Peyer's patch (tissue), 4 donors: Measurements from ENCODE around the gene SMPD1. TPM values are rescaled to one million over a fixed set of nuclear protein-coding genes. Genes with fewer than 3 reads are reported as not detected.
A peak's percentile ranks its signal among the peaks of the same experiment; 100 is the strongest.

Source experiments
- DNase-seq, 3 donors: peaks; one replicate each; pipeline ENCODE4 v3.0.0-alpha.2; 2017 to 2019
- H3K27ac ChIP-seq, 4 donors: fragments of 200-600 bp; sonication (generic); one replicate each; pipeline ENCODE4 v1.5.1; 2016 to 2019
- H3K27me3 ChIP-seq, 2 donors: fragments of 200-600 bp; sonication (generic); one replicate each; pipeline ENCODE4 v1.5.1; 2019
- H3K36me3 ChIP-seq, 3 donors: fragments of 200-600 bp; sonication (generic); one replicate each; pipeline ENCODE4 v1.5.1; 2016 to 2019
- H3K4me1 ChIP-seq, 4 donors: fragments of 200-600 bp; sonication (generic); one replicate each; pipeline ENCODE4 v1.5.1; 2016 to 2019
- H3K4me3 ChIP-seq, 4 donors: fragments of 200-600 bp; sonication (generic); 1 replicate in 3 of 4; 2 replicates in 1 of 4; pipeline ENCODE4 v1.5.1; 2016 to 2019; ENCODE audit warnings: mild to moderate bottlenecking in 1 of 4
- H3K9me3 ChIP-seq, 4 donors: fragments of 200-600 bp; sonication (generic); one replicate each; pipeline ENCODE4 v1.5.1; 2016 to 2019; ENCODE audit warnings: mild to moderate bottlenecking in 1 of 4
- POLR2A ChIP-seq, 2 donors: fragments of 450-650 bp; IDR thresholded peaks; one replicate each; pipeline ENCODE4 v1.5.1; 2017; ENCODE audit warnings: antibody characterized with exemption in 2 of 2, mild to moderate bottlenecking in 2 of 2, moderate library complexity in 2 of 2
- total RNA-seq, 4 donors: library from RNA; depleted of rRNA; stranded (reverse); fragments of >200 nt; gene quantifications; one replicate each; pipeline ENCODE4 v1.1.0, GENCODE V29; 2016
- TF ChIP-seq, protein P1 (sequence below), 6 experiments: fragments of 450-650 bp in 4 of 6; fragments of 200-600 bp in 2 of 6; sonication (generic) in 1 of 6; IDR thresholded peaks; one replicate each; pipeline ENCODE4 v1.5.1; 2017 to 2019; ENCODE audit warnings: antibody characterized with exemption in 6 of 6, mild to moderate bottlenecking in 3 of 6, moderate library complexity in 1 of 6

Gene SMPD1
- 10 to 100 TPM; 11.6 to 78.3 (median 55.7) TPM for total RNA-seq

DNA sequence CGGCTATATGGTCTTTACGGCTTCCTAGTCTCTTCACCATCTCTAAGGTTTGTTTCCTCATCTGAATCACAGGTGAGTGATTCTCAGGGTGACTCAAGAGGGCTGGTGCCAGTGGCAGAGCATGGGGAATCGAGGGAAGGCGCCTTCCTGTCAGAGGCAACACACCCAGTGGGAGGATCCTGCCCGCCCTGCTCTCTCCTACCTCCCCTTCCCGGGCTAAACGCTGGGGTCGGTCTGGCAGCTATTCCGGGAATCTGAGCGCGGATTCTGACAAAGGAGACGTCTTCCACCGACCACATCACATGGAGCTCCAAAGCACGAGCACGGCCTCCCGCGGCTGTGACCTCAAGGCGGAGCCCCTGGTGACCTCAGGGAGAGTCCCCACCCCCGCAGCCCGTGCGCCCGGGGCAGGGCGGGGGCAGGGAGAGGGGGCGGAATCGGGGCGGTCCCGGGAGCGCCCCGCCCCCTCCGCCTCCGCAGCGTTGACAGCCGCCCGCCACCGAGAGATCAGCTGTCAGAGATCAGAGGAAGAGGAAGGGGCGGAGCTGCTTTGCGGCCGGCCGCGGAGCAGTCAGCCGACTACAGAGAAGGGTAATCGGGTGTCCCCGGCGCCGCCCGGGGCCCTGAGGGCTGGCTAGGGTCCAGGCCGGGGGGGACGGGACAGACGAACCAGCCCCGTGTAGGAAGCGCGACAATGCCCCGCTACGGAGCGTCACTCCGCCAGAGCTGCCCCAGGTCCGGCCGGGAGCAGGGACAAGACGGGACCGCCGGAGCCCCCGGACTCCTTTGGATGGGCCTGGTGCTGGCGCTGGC, at the start of gene SMPD1:
Gene SMPD1 (plus strand): TSS at position 570 of the 813 bp plus-strand sequence. CDS start 125 bp downstream, at position 695.
- H3K27me3 ChIP-seq = no peaks in the 10 kb centered on the region
- H3K36me3 ChIP-seq = peaks cover 0 to 8% (median 0%) of the 10 kb centered on the region in 3 donors
- TF ChIP-seq POLR2A (IDR thresholded peaks at IDR 0.05) = peak; percentile 72 to 88
- TF ChIP-seq, protein P1, sequence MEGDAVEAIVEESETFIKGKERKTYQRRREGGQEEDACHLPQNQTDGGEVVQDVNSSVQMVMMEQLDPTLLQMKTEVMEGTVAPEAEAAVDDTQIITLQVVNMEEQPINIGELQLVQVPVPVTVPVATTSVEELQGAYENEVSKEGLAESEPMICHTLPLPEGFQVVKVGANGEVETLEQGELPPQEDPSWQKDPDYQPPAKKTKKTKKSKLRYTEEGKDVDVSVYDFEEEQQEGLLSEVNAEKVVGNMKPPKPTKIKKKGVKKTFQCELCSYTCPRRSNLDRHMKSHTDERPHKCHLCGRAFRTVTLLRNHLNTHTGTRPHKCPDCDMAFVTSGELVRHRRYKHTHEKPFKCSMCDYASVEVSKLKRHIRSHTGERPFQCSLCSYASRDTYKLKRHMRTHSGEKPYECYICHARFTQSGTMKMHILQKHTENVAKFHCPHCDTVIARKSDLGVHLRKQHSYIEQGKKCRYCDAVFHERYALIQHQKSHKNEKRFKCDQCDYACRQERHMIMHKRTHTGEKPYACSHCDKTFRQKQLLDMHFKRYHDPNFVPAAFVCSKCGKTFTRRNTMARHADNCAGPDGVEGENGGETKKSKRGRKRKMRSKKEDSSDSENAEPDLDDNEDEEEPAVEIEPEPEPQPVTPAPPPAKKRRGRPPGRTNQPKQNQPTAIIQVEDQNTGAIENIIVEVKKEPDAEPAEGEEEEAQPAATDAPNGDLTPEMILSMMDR (IDR thresholded peaks at IDR 0.05) = no peak
- no peaks in the 10 kb centered on the region for H3K9me3 ChIP-seq
- H3K4me1 ChIP-seq = peaks cover 0 to 15% (median 5%) of the 10 kb centered on the region in 4 donors
- peak; percentile 96 to 98 (median 96) for DNase-seq
- peak within 1 kb of the TSS; percentile 71 to 88 (median 77) for H3K4me3 ChIP-seq
- H3K27ac ChIP-seq = peak within 1 kb of the TSS; percentile 87 to 92 (median 90)

DNA sequence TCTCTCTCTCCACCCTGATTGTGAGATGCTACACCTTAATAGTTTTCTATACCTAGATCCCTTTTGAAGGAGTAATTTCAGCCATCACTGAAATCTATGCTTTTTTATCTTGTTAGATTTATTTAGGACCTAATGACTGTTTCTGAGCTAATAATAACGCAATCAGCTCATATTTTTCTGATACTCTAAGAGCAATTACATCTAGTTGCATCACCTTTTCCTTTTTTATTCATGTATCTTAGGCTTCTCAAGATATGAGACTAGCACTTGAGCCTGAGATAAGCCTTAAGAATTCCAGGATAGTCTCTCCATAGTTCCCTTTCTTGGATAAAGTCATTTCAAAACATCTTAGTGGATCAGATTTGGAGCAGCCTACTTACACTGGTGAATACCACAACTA, 44.9 kb upstream of the SMPD1 start:
- no peaks in the 10 kb centered on the region for H3K27me3 ChIP-seq
- no peak for DNase-seq
- H3K36me3 ChIP-seq = no peaks in the 10 kb centered on the region
- no peak for TF ChIP-seq POLR2A (IDR thresholded peaks at IDR 0.05)
- TF ChIP-seq, protein P1 (IDR thresholded peaks at IDR 0.05) = no peak
- H3K4me1 ChIP-seq = no peaks in the 10 kb centered on the region
- H3K9me3 ChIP-seq = no peaks in the 10 kb centered on the region
- no peak overlapping the region for H3K4me3 ChIP-seq
- no peak overlapping the region for H3K27ac ChIP-seq

DNA sequence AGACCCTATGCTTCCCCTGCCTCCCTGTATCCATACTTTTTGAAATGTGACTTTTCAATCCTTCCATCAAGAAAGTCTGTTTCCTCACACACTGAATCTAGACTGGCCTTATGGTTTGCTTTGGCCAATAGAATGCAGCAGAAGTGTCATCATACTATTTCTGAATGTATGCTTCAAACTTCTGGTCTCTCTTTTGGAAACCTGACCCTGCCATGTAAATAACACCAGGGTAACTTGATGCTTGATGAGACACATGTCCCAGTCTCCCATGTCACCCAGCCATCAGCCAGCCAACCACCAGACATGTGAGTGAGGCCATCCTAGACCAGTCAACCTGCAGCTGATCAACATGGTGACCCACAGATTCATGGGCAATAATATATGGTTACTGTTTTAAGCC, 40.2 kb upstream of the SMPD1 start:
- DNase-seq = no peak
- Histone ChIP-seq H3K4me1 (no peaks in the 10 kb centered on the region), H3K36me3 (no peaks in the 10 kb centered on the region), H3K27ac (no peak overlapping the region), H3K27me3 (no peaks in the 10 kb centered on the region), H3K9me3 (no peaks in the 10 kb centered on the region), H3K4me3 (no peak overlapping the region)
- TF ChIP-seq, protein P1 (IDR thresholded peaks at IDR 0.05) = no peak
- no peak for TF ChIP-seq POLR2A (IDR thresholded peaks at IDR 0.05)

- Histone ChIP-seq H3K4me3 (no peak overlapping the region), H3K4me1 (no peaks in the 10 kb centered on the region), H3K36me3 (no peaks in the 10 kb centered on the region), H3K9me3 (no peaks in the 10 kb centered on the region), H3K27me3 (no peaks in the 10 kb centered on the region), H3K27ac (no peak overlapping the region)
- no peak for DNase-seq
- TF ChIP-seq, protein P1 (IDR thresholded peaks at IDR 0.05) = no peak
- TF ChIP-seq POLR2A (IDR thresholded peaks at IDR 0.05) = no peak
Measured at GRCh38 chr11:6350486-6350885, 39.8 kb upstream of the SMPD1 start.

- H3K9me3 ChIP-seq = no peaks in the 10 kb centered on the region
- H3K4me1 ChIP-seq = no peaks in the 10 kb centered on the region
- H3K27ac ChIP-seq = no peak overlapping the region
- H3K4me3 ChIP-seq = no peak overlapping the region
- no peaks in the 10 kb centered on the region for H3K27me3 ChIP-seq
- no peak for DNase-seq
- no peaks in the 10 kb centered on the region for H3K36me3 ChIP-seq
- TF ChIP-seq POLR2A (IDR thresholded peaks at IDR 0.05) = no peak
- TF ChIP-seq, protein P1 (IDR thresholded peaks at IDR 0.05) = no peak
Measured at GRCh38 chr11:6351782-6352382, 38.4 kb upstream of the SMPD1 start.
